Activated CD8-positive, alpha-beta memory T cell treated with anti-CD3 and anti-CD28 coated beads, Interleukin-2, amount 10 ng/mL, durations not matched to agents 7 days and 5 days (primary cell): Measurements from ENCODE around the gene LRP5. TPM values are rescaled to one million over a fixed set of nuclear protein-coding genes. Genes with fewer than 3 reads are reported as not detected.

Source experiments
- ATAC-seq: fragments of 150-1000 bp; cut with Tn5 transposase; one replicate; pipeline ENCODE4 v1.10.0; 2021; ENCODE audit warnings: moderate library complexity
- CTCF ChIA-PET: fragments of 350-600 bp; sonication (Branson Sonifier 250); formaldehyde crosslinking; loops from one replicate; lab custom pipeline; 2021; ENCODE audit warnings: antibody characterized with exemption; lab: Charles Lee
- DNase-seq: peaks from one replicate; pipeline ENCODE4 v3.0.0-alpha.2; 2020
- H3K27ac Mint-ChIP-seq: one replicate; pipeline ENCODE4 v1.8.0; 2021; ENCODE audit warnings: mild to moderate bottlenecking, mixed read lengths
- H3K27me3 Mint-ChIP-seq: one replicate; pipeline ENCODE4 v1.8.0; 2021; ENCODE audit warnings: mixed read lengths
- H3K36me3 Mint-ChIP-seq: one replicate; pipeline ENCODE4 v1.8.0; 2021; ENCODE audit warnings: mild to moderate bottlenecking, mixed read lengths
- H3K4me1 Mint-ChIP-seq: one replicate; pipeline ENCODE4 v1.8.0; 2021; ENCODE audit warnings: mixed read lengths
- H3K4me3 Mint-ChIP-seq: one replicate; pipeline ENCODE4 v1.8.0; 2021; ENCODE audit warnings: mild to moderate bottlenecking, moderate library complexity, mixed read lengths
- H3K9me3 Mint-ChIP-seq: one replicate; pipeline ENCODE4 v1.8.0; 2022; ENCODE audit warnings: low read depth, mixed read lengths
- total RNA-seq, 2 experiments: library from RNA; stranded (reverse); gene quantifications; one replicate each; pipeline ENCODE4 v1.2.3, GENCODE V29; 2021

The LRP5 gene
- total RNA-seq, 2 experiments from 2014 or later, result 15.6 to 16.2 TPM

DNA sequence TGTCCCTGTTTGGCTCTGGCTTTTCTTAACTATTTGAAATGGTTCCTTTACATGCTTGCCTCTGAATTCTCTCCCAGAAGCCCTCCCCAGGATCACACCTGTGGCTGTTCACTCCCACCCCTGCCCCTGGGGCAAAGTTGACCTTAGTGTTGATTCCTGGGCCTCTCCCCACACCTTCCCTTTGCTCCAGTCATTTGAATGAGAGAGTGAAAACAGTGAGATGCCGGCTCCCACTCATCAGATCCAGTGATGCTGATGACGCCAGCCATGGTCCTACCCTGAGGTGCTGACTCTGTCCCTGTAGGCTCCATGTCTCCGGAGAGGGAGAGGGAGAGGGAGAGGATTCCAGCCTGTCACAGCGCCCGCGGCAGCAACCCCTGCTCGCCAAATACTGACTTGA, 40.7 kb downstream of the LRP5 start:
- Mint-ChIP-seq H3K36me3 (no peaks in the 10 kb centered on the region), H3K9me3 (no peaks in the 10 kb centered on the region), H3K27me3 (no peaks in the 10 kb centered on the region), H3K4me3 (no peak overlapping the region), H3K4me1 (no peaks in the 10 kb centered on the region), H3K27ac (no peak overlapping the region)
- DNase-seq, result no peak
- no peak for ATAC-seq
- CTCF ChIA-PET, result no interaction called here

DNA sequence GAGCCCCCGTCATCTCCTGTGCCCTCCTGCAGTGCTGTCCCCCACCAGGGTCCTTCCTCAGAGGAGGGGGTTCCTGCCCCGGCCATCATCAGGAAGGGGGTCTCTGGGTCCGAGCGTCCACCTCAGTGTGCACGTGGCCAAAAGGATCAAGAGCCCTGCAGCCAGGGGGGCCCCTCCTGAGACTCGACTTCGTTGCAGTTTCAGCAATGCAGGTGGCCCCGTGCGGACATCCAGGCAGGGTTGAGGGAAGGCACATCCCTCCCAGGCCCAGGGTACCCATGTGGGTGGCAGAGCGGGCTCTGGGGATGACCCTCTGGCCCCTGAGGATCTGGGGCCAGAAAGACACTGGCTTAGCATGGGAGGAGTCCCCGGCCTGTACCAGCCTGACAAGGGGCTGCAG, 41.3 kb downstream of the LRP5 start:
- H3K27ac Mint-ChIP-seq, result no peak overlapping the region
- no peaks in the 10 kb centered on the region for H3K27me3 Mint-ChIP-seq
- DNase-seq, result no peak
- no peak for ATAC-seq
- no peak overlapping the region for H3K4me3 Mint-ChIP-seq
- no peaks in the 10 kb centered on the region for H3K36me3 Mint-ChIP-seq
- CTCF ChIA-PET, result no interaction called here
- no peaks in the 10 kb centered on the region for H3K9me3 Mint-ChIP-seq
- H3K4me1 Mint-ChIP-seq, result no peaks in the 10 kb centered on the region

DNA sequence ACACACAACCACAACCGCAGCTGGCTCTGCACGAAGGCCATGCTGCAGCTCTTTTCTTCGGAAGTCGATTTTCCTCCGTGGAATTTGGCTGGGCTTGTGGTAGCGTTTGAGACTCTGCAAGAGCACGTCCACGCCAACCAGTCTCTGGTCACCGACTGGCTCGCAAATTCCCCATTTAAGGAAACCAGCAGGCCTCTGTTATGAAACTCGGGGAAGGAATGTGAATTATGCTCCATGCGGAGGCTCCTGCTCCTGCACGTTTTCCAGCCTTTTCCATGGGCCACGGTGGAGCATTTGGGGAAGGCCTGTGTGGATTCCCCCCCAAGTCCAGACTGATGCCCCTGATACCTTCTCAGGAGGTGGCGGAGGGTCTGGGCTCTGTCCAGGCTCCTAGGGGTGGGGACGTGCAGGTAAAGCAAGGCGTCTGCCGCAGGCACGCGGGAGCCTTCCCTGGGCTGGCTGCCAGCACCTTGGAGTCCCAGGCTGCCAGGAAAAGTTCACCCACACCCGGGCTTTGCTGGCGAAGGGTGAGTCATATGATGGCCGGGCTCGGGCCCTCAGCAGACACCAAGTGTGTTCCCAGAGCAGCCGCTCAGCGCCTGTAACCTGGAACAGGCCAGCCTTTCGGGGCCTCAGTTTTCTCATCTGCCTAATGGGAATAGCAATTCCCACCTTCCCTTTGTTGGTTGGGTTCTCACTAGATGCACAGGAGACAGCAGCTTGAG, 41.9 kb downstream of the LRP5 start:
- Mint-ChIP-seq H3K4me1 (no peaks in the 10 kb centered on the region), H3K27me3 (no peaks in the 10 kb centered on the region), H3K9me3 (no peaks in the 10 kb centered on the region), H3K27ac (no peak overlapping the region), H3K4me3 (no peak overlapping the region), H3K36me3 (peaks cover under 1% of the 10 kb centered on the region)
- CTCF ChIA-PET, result no interaction called here
- ATAC-seq (no peak), DNase-seq (no peak)

DNA sequence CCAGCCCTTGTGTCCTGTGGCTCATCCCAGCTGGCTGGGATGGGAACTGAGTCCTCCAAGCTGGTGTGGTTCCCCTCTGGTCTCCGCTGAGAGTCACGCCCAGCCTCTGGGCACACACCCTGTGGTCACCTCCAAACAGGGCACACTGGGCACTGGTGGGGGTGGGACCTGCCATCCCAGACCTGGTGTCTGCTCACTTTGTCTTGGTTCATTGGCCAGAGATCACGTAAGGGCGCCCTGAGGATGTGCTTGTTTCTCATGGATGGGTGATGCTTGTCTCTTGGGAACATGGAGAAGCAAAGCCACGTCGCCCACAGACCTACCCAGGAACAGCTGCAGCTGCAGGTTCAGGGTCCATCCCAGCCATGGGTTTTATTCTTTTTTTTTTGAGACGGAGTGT, 43.1 kb downstream of the LRP5 start:
- CTCF ChIA-PET, result no interaction called here

DNA sequence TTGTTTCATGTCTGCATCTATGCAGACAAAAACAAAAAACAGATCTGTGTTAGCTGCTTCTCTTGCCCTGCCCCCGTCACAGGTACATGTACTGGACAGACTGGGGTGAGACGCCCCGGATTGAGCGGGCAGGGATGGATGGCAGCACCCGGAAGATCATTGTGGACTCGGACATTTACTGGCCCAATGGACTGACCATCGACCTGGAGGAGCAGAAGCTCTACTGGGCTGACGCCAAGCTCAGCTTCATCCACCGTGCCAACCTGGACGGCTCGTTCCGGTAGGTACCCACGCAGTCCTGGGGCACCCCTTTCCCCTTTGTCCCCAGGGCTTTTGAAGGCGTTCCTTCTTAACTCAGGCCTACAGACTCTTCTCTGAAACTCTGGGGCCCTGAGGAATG, 45.2 kb downstream of the LRP5 start:
- H3K27me3 Mint-ChIP-seq, result no peaks in the 10 kb centered on the region
- H3K27ac Mint-ChIP-seq, result no peak overlapping the region
- no peak overlapping the region for H3K4me3 Mint-ChIP-seq
- CTCF ChIA-PET, result interaction anchor here (1.1 kb wide), 1 partner anchor 12 kb away, joined by 3 read pairs; no protein-coding TSS in a partner anchor
- H3K4me1 Mint-ChIP-seq, result no peaks in the 10 kb centered on the region
- ATAC-seq (no peak), DNase-seq (no peak)
- H3K36me3 Mint-ChIP-seq, result peaks cover 2% of the 10 kb centered on the region
- H3K9me3 Mint-ChIP-seq, result no peaks in the 10 kb centered on the region

More for the DNA sequence above, 43.1 kb downstream of the LRP5 start:
- Mint-ChIP-seq H3K27me3 (no peaks in the 10 kb centered on the region), H3K4me3 (no peak overlapping the region), H3K4me1 (no peaks in the 10 kb centered on the region), H3K27ac (no peak overlapping the region), H3K36me3 (peaks cover 2% of the 10 kb centered on the region), H3K9me3 (no peaks in the 10 kb centered on the region)
- no peak for DNase-seq
- no peak for ATAC-seq

DNA sequence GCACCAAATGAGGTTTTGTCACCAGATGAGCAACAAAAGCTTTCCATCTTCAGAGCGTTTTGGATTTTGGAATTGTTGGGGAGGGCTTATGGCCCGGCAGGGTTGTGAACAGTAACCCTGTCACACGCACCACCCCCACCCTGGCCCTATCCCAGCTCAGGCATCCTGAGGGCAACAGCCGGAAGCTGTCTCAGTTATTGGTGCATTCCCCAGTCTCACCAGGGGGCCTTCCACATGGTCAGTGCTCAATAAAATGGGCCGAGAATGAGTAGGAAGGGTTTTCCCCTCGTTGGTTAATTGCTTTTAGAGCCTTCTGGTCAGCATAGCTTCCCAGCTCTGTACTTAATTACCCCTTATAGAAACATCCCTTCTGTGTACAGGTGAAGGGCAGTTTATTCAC, 46.0 kb downstream of the LRP5 start:
- no peaks in the 10 kb centered on the region for H3K27me3 Mint-ChIP-seq
- ATAC-seq (no peak), DNase-seq (no peak)
- H3K9me3 Mint-ChIP-seq, result no peaks in the 10 kb centered on the region
- H3K4me1 Mint-ChIP-seq, result no peaks in the 10 kb centered on the region
- CTCF ChIA-PET, result interaction anchor here (1.1 kb wide), 1 partner anchor 11 kb away, joined by 3 read pairs; no protein-coding TSS in a partner anchor
- no peak overlapping the region for H3K4me3 Mint-ChIP-seq
- no peak overlapping the region for H3K27ac Mint-ChIP-seq
- H3K36me3 Mint-ChIP-seq, result peaks cover 2% of the 10 kb centered on the region

DNA sequence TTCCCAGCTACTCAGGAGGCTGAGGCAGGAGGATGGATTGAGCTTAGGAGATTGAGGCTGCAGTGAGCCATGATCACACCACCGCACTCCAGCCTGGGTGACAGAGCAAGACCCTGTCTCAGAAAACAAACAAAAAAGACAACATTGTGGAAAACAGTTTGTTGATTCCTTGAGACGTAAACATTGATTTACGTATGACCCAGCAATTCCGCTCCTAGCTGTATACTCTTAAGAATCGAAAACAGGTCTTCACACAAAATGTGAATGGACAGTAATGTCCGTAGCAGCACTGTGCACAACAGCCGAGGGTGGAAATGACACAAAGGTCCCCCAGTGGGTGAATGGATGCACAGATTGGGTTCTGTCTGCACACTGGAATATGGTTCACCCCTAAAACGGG, 49.3 kb downstream of the LRP5 start:
- H3K9me3 Mint-ChIP-seq, result no peaks in the 10 kb centered on the region
- peaks cover 2% of the 10 kb centered on the region for H3K36me3 Mint-ChIP-seq
- ATAC-seq (no peak), DNase-seq (no peak)
- no peaks in the 10 kb centered on the region for H3K27me3 Mint-ChIP-seq
- no peak overlapping the region for H3K4me3 Mint-ChIP-seq
- H3K27ac Mint-ChIP-seq, result no peak overlapping the region
- peaks cover 8% of the 10 kb centered on the region for H3K4me1 Mint-ChIP-seq
- CTCF ChIA-PET, result no interaction called here

DNA sequence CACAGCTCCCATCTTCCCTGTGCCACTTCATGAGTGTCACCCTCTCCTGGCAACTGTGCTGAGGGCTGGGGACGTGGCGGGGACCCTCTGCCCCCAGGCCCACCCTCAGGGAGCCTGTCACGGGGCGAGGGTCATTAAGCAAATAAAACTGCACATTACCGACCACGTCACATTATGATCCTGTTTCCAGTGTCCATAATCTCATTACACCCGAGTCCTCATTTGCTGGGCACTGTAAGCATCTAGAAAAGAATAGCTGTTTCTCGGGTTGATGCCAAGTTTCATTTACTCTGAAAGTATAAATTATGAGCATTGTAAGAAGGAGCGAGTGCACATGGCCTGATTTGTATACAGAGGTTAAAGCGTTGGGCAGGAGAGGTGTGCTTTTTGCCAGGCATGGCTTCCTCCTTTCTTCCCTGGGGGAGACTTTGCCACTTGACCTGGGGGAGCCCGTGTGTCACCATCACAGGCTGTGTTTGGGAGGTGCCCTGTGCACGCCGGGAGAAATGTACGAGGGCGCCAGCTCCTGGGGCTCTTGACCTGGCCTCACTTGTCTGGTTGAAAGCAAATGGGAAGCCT, 50.5 kb downstream of the LRP5 start:
- Mint-ChIP-seq H3K27me3 (no peaks in the 10 kb centered on the region), H3K36me3 (peaks cover 2% of the 10 kb centered on the region), H3K4me3 (no peak overlapping the region), H3K27ac (no peak overlapping the region), H3K4me1 (peaks cover 8% of the 10 kb centered on the region), H3K9me3 (no peaks in the 10 kb centered on the region)
- no peak for DNase-seq
- no peak for ATAC-seq
- CTCF ChIA-PET, result no interaction called here

DNA sequence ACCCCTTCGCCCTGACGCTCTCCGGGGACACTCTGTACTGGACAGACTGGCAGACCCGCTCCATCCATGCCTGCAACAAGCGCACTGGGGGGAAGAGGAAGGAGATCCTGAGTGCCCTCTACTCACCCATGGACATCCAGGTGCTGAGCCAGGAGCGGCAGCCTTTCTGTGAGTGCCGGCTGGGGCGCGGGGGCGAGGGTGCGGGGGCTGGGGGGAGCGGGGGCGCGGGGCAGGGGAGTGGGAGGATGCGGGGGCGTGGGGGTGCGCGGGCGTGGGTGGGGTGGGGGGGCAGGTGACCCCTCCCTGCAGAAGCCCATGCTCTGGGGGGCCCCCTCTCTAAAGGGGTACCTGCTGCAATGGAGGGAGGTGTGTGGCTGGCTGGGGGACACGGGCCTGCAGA, 51.4 kb downstream of the LRP5 start:
- DNase-seq (no peak), ATAC-seq (no peak)
- Mint-ChIP-seq H3K4me1 (peaks cover 8% of the 10 kb centered on the region), H3K9me3 (no peaks in the 10 kb centered on the region), H3K36me3 (peaks cover 2% of the 10 kb centered on the region), H3K4me3 (no peak overlapping the region), H3K27ac (no peak overlapping the region), H3K27me3 (no peaks in the 10 kb centered on the region)
- CTCF ChIA-PET, result no interaction called here

DNA sequence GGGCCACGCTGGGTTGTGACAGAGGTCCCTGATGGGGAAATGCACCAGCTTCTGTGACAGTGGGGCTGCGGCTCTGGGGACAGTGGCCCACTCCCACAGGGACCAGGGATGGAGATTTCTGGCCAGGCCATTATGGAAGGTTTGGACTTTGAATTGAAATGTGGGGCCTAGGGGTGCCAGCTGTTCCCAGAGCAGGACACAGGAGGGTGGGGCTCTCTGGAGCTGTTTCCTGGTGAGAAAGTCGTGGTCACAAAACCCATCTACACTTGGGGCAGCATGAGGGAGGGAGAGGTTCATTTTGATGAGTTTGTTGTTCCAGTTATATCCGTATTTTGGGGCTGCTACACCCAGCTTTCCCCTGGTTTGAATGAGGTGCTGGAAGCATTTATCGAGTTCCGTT, 52.2 kb downstream of the LRP5 start:
- no peak for ATAC-seq
- CTCF ChIA-PET, result no interaction called here
- Mint-ChIP-seq H3K4me3 (no peak overlapping the region), H3K36me3 (no peaks in the 10 kb centered on the region), H3K27me3 (no peaks in the 10 kb centered on the region), H3K9me3 (no peaks in the 10 kb centered on the region), H3K4me1 (peaks cover 8% of the 10 kb centered on the region), H3K27ac (no peak overlapping the region)
- no peak for DNase-seq

DNA sequence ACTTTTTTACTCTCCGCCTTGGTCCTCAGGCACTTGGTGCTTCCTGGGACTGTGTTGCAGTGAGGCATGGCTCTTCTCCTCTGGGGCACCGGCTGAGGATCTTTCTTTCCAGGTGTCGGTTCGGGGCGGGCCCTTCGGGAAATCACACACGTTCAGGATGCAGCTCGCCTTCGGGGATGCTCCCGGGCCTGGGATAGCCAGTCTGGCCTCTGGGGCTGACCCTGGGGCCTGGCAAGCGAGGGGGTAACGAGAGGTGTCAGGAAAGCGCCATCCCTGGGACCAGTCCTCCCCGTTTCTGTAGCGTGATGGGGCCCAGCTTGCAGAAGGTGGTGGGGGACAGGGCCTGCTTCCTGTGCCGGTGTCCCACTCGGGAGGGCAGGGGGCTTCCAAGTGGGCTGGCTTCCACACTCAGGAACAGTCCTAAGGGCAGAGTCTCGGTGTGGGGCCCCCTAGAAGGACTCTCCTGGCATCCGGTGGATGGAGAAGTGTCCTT, 53.6 kb downstream of the LRP5 start:
- peaks cover 8% of the 10 kb centered on the region for H3K4me1 Mint-ChIP-seq
- H3K4me3 Mint-ChIP-seq, result no peak overlapping the region
- ATAC-seq (no peak), DNase-seq (no peak)
- no peaks in the 10 kb centered on the region for H3K27me3 Mint-ChIP-seq
- no peaks in the 10 kb centered on the region for H3K9me3 Mint-ChIP-seq
- CTCF ChIA-PET, result no interaction called here
- no peaks in the 10 kb centered on the region for H3K36me3 Mint-ChIP-seq
- no peak overlapping the region for H3K27ac Mint-ChIP-seq

DNA sequence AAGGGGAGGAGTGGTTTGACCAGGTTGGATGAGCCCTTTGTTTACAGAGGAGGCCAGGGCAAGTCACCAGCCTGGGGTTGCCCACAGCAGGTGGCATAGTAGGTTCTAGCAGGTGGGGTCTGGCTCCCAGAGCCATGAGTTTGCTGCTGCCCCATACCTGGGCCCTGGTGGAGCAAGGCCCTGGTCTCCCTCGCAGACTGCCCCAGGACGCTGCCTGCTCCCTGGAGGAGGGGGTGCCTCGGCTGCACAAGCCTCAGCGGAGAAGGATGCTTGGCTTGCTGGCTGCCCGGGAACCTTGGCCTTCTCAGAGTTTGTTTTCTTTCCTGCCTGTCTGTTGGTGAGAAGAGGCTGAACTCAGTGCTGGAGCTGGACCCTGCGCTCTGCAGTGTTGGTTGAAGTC, 54.9 kb downstream of the LRP5 start:
- H3K9me3 Mint-ChIP-seq, result no peaks in the 10 kb centered on the region
- CTCF ChIA-PET, result no interaction called here
- H3K4me3 Mint-ChIP-seq, result no peak overlapping the region
- H3K36me3 Mint-ChIP-seq, result no peaks in the 10 kb centered on the region
- peaks cover 8% of the 10 kb centered on the region for H3K4me1 Mint-ChIP-seq
- DNase-seq (no peak), ATAC-seq (no peak)
- no peak overlapping the region for H3K27ac Mint-ChIP-seq
- H3K27me3 Mint-ChIP-seq, result no peaks in the 10 kb centered on the region

DNA sequence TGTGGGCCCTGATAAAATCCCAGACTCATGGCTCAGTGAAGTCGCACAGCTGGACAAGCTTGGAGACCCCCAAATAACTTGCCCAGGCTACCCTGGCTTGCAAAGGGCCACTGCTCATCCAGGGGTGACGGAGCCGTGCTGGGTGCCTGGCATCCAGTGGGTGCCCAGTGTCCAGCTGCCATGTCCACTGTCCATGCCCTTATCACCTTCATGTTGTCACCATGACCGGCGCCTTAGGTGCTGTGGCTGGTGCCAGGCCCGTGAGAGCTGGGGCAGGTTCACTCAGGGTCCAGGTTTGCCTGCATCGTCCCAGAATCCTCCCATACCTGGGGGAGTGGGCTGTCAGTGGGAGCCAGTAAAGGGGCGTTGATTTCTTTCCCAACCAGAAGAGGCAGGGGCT, 57.4 kb downstream of the LRP5 start:
- H3K9me3 Mint-ChIP-seq, result no peaks in the 10 kb centered on the region
- DNase-seq (no peak), ATAC-seq (no peak)
- H3K27ac Mint-ChIP-seq, result no peak overlapping the region
- peaks cover 6% of the 10 kb centered on the region for H3K27me3 Mint-ChIP-seq
- peaks cover 7% of the 10 kb centered on the region for H3K4me1 Mint-ChIP-seq
- H3K36me3 Mint-ChIP-seq, result no peaks in the 10 kb centered on the region
- no peak overlapping the region for H3K4me3 Mint-ChIP-seq
- CTCF ChIA-PET, result interaction anchor here (0.7 to 1.6 kb wide), 3 partner anchors 12 to 113 kb away, joined by 3 to 5 read pairs (median 3); no protein-coding TSS in a partner anchor
